Dermis blood vessel endothelial cell (primary cell): ENCODE results near the gene FAM161A. TPM values are rescaled to one million over a fixed set of nuclear protein-coding genes. Genes with fewer than 3 reads are reported as not detected.
"Not testable (repeated sequence)": the region's sequence is repeated elsewhere in the genome, so short reads cannot be mapped to it uniquely, and the experiment has no call there.

ENCODE experiments used
- DNase-seq: peaks from one replicate; pipeline ENCODE4 v3.0.0; 2010
- total RNA-seq: library from RNA; depleted of rRNA; stranded (reverse); fragments of >200 nt; gene quantifications from 2 replicates; pipeline ENCODE4 v1.2.3, GENCODE V29; 2014

Gene FAM161A, protein sequence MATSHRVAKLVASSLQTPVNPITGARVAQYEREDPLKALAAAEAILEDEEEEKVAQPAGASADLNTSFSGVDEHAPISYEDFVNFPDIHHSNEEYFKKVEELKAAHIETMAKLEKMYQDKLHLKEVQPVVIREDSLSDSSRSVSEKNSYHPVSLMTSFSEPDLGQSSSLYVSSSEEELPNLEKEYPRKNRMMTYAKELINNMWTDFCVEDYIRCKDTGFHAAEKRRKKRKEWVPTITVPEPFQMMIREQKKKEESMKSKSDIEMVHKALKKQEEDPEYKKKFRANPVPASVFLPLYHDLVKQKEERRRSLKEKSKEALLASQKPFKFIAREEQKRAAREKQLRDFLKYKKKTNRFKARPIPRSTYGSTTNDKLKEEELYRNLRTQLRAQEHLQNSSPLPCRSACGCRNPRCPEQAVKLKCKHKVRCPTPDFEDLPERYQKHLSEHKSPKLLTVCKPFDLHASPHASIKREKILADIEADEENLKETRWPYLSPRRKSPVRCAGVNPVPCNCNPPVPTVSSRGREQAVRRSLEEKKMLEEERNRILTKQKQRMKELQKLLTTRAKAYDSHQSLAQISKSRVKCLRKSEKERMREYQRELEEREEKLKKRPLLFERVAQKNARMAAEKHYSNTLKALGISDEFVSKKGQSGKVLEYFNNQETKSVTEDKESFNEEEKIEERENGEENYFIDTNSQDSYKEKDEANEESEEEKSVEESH
- total RNA-seq, result 1.0 and 2.0 TPM in 2 replicates

DNA sequence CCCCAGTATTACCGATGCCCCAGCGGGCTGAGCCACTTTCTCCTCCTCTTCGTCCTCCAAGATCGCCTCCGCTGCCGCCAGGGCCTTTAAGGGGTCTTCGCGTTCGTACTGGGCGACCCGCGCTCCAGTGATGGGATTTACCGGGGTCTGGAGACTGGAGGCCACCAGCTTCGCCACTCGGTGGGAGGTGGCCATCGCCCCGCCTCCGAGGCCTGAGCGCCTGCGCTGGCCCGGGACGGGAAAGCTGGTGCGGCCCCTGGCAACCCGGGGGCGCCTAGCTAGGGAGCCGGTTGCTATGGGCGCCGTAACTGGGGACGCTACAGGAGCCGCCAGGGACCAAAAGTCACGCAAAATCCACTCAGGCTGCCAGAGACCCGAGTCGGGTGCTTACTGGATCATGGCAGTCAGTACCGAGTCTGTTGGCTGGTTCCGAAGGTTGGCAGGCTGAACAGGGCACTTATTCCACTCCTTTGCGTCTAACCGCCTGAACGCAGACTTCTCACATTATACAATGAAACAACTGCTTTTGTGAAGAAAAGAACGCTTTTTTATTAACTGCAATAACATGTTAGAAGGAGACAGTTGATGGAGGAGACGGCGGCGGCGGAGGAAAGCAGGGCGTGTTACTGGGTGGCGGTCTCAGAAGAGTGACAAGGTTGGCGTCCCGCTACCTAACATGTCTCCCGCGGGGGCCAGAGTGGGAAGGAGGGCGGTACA is at the start of gene FAM161A:
TSS of gene FAM161A (minus strand) at position 214 of the 717 bp plus-strand sequence. CDS start at position 195, 19 bp downstream.
- DNase-seq, result peak; percentile 92

DNA sequence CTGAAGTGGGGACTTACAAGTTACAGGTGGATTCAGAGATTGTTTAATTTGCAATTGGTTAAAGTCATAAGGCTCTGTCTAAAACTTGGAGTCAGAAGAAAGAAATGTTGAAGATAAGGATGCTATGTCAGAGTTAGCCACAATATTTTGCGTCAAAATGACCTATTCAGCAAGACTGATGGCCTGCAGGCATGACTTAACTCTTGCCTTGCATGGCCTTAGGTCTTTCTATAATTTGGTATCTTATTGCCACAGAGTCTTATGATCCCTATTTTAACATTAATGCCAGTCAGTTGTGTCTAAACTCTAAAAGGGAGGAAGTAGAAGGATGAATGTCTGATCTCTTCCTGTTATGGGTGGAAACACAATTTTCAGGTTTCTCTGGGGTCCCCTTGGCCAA is 46.4 kb upstream of the FAM161A start:
- no peak for DNase-seq

DNA sequence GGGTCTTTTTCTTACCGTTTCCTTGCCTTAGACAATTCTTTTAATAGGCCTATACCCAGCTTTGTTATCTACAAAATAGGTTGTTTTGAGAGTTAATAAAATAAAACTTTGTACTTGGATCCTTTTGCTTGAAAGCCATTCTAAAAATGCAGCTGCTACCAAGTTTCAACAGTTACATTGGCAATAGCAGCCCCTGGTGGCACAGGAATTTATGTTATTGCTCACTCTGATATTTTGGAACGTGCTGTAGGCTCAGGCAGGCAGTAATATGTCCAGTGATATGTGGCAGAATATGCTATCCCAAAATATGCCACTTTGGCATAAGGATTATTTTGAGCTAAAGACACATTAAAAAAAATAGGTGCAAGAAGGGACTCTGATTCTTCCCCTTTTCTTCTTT is 45.0 kb upstream of the FAM161A start:
- peak; percentile 40 for DNase-seq

DNA sequence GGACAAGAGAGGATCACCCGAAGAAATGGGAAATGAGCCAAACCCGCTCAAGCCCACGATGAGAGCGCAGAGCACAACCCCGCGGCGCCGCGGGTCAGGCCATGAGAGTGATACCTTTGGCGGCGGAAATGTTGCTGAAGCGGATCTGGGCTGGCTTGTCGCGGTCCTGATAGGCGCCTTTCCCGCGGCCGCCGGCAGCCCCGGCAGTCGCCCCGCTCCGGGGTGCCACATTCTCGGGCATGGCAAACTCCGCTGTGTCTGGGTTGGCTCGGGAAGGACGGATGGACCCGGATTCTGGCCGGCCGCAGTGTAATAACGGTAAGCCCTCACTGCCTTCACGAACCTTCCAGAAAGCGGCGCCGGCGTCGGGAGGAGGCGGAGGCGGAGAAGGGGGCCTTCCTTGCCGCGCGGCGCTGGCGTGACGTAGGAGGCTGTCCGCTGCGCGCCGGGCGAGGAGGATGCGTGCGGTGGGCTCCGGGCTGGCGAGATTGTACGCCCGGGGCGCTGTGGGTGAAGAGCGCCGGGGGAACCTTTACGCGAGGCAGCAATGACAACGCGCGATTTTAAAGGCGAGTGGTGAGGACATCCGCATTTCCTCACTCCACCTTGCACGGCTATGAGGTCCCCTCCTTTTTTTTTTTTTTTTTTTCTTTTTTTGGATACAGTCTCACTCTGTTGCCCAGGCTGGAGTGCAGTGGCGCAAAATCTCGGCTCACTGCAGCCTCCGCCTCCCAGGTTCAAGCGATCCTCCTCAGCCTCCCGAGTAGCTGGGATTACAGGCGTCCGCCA is 34.6 kb upstream of the FAM161A start, which contains the start of gene CCT4:
TSS of gene CCT4 (minus strand) at position 390 of the 789 bp plus-strand sequence. CDS start at position 241, 149 bp downstream.
- peak; percentile 90 for DNase-seq

DNA sequence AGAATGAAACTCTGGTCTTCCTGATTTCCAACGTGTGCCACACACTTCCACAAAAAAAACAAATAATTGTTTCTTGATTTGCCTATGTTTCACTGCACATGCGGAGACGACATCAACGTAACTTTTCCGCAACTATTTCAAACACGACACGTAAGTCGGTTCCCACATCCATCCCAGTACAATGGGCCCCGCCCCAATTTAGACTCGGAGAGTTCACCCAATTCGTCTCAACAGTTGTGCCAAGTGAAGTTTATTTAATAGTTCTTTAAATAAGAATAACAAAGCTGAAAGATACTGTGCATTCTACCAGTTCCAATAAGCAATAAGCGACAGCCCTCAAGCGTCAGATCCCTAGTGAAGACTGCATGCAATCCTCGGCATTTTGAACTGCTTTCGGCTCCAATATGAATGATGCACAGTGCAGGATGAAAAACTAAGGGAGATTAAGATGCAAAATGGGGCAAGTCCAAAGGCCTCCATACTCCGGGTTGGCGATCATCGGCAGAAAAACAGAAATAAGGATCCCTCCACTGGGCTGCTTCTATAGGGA is 33.9 kb upstream of the FAM161A start:
- DNase-seq, result peak; percentile 66

DNA sequence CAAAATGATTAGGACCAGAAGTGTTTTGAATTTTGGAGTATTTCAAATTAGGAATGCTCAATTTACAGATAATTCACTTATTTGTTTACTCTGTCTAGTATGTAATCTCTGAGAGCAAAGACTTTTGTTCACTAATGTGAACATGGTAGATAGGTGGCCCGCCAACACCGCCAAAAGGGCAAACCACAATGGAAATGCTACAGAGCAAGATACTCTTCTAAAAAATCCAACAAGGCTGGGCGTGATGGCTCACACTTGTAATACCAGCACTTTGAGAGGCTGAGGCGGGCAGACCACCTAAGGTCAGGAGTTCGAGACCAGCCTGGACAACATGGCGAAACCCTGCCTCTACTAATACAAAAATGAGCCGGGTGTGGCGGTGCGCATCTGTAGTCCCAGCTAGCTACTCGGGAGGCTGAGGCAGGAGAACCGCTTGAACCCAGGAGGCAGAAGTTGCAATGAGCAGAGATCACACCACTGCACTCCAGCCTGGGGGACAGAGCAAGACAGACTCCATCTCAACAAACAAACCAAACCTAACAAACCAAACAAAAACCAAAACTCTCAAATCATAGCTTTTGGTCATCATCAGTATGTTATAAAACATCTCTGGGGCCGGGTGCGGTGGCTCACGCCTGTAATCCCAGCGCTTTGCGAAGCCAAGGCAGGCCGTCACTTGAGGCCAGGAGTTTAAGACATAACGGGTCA is 32.2 kb upstream of the FAM161A start:
- no peak for DNase-seq

DNA sequence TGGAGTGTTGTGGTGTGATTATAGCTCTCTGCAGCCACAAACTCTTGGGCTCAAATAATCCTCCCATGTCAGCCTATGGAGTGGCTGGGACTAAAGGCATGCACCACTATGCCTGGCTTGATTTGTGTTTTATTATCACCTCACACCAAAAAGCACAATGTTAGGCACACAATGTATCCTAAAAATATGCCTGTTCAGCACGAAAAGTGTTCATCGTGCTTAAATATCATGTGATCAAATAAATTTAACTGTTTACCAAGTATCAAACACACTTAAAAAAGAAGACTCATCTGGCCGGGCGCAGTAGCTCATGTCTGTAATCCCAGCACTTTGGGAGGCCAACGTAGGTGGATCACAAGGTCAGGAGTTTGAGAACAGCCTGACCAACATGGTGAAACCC is 29.0 kb upstream of the FAM161A start:
- no peak for DNase-seq

DNA sequence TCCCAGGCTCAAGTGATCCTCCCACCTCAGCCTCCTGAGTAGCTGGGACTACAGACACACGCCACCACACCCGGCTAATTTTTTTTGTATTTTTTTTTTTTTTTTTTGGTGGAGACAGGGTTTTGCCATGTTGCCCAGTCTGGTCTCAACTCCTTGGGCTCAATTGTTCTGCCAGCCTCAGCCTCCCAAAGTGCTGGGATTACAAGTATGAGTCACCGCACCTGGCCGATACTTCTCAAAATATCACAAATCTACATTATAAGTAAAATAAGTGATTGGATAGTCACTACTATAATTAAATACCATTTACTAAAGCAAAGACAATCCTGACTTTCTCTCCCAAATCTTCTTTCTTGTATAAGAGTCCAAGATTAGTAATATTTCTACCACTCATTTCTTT is 25.5 kb upstream of the FAM161A start:
- DNase-seq, result not testable (repeated sequence)

DNA sequence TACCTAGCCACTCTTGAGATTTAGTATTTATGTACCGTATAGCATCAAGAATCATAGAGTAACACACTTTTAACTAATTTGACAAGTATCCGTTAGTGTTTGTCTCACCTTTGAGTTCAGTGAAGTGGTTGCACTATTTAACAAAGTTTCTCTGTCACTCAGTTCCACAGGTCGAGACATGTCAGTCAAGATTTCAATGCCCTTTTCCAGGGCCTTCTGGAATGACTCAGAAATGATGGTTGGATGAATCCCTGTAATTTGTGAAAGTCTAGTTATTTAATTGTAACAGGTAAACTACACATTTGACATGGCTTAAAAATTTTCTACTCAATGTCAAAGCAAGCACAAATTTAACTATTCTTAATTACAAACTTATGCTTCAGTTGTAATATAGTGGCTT is 24.9 kb upstream of the FAM161A start:
- no peak for DNase-seq

DNA sequence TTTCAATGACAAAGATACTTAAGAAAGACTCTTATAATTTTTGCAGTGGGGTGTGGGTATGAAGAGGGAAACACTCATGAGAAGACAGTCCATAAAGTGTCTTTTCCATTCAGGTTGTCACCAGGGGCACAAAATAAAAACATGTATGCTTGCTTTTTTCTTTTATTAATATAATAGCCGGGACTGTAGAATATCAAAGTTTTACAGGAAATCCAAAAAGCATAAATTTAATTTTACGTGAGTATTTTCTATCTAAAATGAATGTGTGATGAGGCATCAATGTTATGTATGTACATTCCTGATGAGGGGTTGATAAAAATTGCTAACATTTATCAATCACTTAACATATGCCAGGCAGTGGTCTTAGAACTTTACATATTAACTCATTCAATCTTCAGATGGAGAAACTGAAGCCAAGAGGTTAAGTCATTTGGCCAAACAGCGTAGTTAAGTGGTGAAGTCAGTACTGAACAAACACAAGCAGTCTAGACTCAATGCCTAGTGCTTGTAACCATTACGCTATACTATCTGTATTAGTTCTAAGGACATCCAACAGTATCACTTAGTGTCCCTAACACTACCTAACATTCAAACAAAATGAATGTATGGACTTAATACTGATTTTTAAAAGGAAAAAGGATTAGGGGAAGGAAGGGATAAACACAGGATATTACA is 23.8 kb upstream of the FAM161A start:
- no peak for DNase-seq

DNA sequence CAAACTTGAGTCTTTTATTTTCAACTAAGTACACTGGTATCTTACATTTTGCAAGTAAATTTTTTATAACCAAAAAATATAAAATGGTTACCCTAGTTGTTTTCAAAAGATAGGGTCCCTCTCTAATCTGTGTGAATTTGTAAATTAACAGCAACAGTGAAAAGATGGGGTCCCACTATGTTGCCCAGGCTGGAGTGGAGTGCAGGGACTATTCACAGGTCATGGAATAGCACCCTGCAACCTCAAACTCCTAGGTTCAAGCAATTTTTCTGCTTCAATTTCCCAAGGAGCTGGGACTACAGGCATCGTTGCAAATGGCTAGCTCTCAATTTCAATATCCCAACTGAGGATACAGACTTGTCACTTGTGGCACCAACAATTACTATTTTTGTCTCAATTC is 22.5 kb upstream of the FAM161A start:
- DNase-seq, result no peak

DNA sequence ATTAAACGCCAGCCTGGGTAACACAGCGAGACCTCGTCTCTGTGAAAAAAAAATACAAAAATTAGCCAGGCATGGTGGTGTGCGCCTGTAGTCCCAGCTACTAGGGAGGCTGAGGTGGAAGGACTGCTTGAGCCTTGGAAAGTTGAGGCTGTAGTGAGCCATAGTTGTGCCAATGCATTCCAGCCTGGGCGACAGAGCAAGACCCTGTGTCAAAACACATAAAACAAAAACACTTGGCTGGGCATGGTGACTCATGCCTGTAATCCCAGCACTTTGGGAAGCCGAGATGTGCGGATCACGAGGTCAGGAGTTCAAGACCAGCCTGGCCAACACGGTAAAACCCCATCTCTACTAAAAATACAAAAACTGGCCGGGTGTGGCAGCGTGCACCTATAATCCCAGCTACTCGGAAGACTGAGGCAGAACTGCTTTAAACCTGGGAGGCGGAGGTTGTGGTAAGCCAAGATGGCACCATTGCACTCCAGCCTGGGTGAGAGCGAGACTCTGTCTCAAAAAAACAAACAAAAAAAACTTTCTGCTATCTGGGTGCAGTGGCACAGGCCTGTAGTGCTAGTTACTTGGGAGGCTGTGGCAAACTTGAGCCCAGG is 12.7 kb upstream of the FAM161A start:
- DNase-seq, result not testable (repeated sequence)

DNA sequence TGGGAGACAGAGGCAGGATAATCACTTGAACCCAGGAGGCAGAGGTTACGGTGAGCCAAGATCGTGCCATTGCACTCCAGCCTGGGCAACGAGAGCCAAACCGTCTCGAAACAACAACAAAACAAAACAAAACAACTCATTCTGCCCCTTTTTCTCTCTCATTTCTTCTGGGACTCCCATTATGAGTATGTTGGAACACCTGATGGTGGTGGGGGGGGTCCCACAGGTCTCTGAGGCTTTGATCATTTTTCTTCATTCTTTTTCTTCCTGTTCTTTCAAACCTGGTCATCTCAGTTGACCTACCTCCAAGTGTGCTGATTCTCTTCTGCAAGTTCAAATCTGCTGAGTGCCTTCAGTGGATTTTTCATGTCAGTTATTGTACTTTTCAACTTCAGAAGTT is 8.2 kb upstream of the FAM161A start:
- DNase-seq, result no peak

DNA sequence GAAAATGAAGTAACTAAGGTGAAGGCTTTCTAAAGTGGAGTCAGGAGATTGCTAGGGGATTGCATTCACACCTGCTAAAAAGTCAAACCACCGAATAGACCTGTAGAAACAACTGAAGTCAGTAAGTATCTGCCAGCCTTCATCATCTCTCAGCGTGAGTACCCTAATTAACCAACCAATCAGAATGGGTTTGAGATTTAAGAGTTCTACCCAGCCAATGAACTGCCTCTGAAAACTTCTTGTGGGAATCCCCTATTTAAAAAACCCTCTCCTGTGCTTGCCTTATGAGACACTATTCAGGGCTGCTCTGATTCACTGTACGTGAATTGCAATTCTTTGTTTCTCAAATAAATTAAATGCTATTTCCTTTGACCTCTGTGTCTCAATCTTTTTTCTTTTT is 3.4 kb upstream of the FAM161A start:
- DNase-seq, result no peak

DNA sequence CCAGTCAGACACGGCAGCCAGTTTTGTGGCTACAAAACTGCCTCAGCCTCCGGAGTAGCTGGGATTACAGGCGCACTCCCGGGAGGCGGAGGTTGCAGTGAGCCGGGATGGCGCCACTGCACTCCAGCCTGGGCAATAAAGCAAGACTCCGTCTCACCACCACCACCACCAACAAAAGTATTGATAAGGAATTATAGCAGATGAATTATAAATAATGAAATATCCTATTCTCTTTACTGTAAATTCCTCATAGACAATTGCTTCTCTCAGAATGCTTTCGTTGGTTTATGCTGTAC is 1.4 kb upstream of the FAM161A start:
- no peak for DNase-seq

DNA sequence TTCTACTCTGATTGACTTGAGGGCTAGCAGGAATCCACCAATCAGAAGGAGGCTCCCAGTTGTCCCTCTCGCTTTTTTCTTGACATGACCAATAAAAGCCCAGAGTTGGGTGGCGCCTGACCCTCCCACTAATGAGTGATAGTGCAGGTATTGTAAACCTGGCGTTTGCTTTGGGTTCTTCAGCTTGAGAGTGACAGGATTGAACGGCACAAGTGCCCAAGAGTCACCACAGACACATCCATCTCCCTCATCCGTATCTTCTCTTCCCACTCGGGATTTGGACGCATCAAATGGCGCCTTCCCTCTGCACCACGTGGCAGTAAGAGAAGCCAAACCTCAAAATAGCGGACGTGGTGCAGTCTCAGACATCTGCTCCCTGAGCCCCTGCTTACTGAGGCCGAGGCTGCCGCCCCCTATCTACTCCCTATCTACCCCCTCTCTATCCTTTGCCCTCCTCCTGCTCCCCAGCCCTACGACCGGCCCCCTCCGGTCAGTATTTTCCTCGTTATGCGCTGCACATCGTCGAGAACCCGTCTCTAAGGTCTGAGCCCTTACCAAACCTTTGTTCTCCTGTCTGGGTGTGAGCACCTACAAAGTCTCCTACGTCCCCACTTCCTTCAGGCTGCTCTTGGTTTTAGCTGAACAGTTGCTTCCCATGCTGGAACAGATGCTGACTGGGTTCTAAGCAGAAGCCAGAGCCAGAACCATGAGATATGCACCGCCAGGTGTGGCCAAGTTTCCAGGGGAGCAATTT is 881 bp upstream of the FAM161A start:
- peak; percentile 98 for DNase-seq

DNA sequence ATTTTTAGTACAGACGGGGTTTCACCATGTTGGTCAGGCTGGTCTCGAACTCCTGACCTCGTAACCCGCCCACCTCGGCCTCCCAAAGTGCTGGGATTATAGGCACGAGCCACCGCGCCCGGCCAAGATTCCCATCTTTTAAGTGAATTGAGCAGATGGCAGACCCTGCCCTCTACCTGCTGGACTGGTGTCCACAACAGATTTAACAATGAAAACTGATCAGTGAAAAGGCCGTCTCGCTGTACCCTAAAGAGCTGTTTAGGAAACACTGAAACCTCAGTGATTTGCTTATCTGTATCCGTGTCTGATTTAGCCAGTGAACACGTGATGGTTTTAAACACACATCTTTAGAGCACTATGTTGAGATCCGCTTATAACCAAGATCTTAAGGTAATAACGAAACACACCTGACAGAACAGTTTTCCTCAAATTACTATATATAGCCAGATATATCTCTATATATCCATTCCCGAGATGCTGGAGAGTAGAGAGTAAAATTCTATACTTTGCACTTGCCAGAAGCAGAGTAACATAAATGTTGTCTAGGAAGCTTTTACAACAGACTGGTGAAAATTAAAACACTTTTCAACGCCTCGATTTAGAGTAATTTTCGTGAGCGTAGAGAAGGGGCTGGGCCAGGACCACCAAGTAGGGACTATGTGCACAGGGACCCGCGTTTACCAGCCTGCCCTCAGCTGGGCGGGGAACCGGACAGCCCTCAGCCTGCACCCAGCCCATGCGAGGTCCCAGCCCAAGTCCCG is 594 bp downstream of the FAM161A start:
- peak; percentile 67 for DNase-seq

DNA sequence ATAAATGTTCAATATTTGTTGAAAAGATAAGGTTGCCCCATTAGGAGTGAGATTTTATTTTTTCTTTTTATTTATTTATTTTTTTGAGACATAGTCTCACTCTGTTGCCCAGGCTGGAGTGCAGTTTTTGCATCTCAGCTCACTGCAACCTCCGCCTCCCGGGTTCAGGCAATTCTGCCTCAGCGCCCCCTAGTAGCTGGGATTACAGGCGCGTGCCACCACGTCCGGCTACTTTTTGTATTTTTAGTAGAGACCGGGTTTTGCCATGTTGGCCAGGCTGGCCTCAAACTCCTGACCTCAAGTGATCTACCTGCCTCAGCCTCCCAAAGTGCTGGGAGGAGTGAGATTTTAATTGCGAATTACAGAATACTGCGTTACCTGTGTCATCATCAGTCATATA is 2.6 kb downstream of the FAM161A start:
- not testable (repeated sequence) for DNase-seq

DNA sequence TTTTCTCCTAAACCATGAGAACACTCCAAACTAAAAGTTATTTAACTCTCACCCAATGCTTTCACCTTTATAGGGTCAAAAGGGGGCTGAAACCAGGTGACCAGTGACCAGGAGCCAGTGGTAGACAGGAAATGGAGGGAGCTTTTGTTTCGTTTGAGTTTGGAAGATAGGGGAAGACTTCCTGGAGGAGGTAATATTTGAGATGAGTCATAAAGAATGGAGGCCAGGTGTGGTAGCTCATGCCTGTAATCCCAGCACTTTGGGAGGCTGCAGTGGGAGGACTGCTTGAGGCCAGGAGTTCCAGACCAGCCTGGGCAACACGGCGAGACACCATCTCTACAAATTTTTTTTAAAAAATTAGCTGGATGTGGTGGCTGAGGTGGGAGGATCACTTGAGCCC is 8.5 kb downstream of the FAM161A start:
- DNase-seq, result no peak
